ENCODE results near the gene SCT.
"Not testable (repeated sequence)": the region's sequence is repeated elsewhere in the genome, so short reads cannot be mapped to it uniquely, and the experiment has no call there.

- not testable (repeated sequence) for TF ChIP-seq ZNF596, GLI4, ZNF785, CTCF, ZNF677, ZEB2, ZBTB17 (tag by site-specific recombination; IDR thresholded peaks at IDR 0.05)
- TF ChIP-seq, protein P1, sequence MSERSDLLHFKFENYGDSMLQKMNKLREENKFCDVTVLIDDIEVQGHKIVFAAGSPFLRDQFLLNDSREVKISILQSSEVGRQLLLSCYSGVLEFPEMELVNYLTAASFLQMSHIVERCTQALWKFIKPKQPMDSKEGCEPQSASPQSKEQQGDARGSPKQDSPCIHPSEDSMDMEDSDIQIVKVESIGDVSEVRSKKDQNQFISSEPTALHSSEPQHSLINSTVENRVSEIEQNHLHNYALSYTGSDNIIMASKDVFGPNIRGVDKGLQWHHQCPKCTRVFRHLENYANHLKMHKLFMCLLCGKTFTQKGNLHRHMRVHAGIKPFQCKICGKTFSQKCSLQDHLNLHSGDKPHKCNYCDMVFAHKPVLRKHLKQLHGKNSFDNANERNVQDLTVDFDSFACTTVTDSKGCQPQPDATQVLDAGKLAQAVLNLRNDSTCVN (tag by site-specific recombination; optimal IDR thresholded peaks at IDR 0.05) = not testable (repeated sequence)
These were observed 27.5 kb upstream of the SCT start for GRCh38 chr11:654444-654843.
